A673 (cell line): Measurements from ENCODE around the gene ZBTB45. TPM values are rescaled to one million over a fixed set of nuclear protein-coding genes. Genes with fewer than 3 reads are reported as not detected.

ENCODE experiments used
- BruUV-seq: library from RNA; stranded (reverse); fragments of 400-500 nt; replicated peaks from 2 replicates; lab custom pipeline; 2021; lab: Mats Ljungman, UMichigan
- CTCF ChIA-PET: fragments of 300-600 bp; sonication (Branson Sonifier 250); formaldehyde crosslinking; loops from one replicate; lab custom pipeline; 2022; ENCODE audit warnings: antibody characterized with exemption; lab: Charles Lee
- POLR2A ChIA-PET: fragments of 300-600 bp; sonication (Branson Sonifier 250); formaldehyde crosslinking; loops from one replicate; lab custom pipeline; 2022; ENCODE audit warnings: antibody characterized with exemption; ENCODE audit not compliant: low non-redundant PET; lab: Charles Lee
- DNase-seq: peaks from one replicate; pipeline ENCODE4 v3.0.0-alpha.2; 2015; ENCODE audit warnings: low spot score
- H3K27ac ChIP-seq: fragments of 200-600 bp; sonication (generic); 2 replicates; pipeline ENCODE4 v1.5.1; 2016; ENCODE audit warnings: mixed run types, low read depth, mild to moderate bottlenecking, mixed read lengths, antibody characterized with exemption, low read length; ENCODE audit not compliant: poor library complexity, severe bottlenecking
- H3K27me3 ChIP-seq: fragments of 200-600 bp; sonication (generic); replicated peaks from 2 replicates; pipeline ENCODE4 v1.6.1; 2017; ENCODE audit warnings: mixed run types, low read depth, mild to moderate bottlenecking, mixed read lengths, antibody characterized with exemption, low read length; ENCODE audit not compliant: insufficient read depth, poor library complexity
- H3K36me3 ChIP-seq: fragments of 200-600 bp; sonication (generic); 2 replicates; pipeline ENCODE4 v1.6.1; 2016; ENCODE audit warnings: mixed run types, mild to moderate bottlenecking, mixed read lengths, antibody characterized with exemption, low read length; ENCODE audit not compliant: insufficient read depth, poor library complexity, severe bottlenecking
- H3K4me1 ChIP-seq: fragments of 200-600 bp; sonication (generic); 2 replicates; pipeline ENCODE4 v1.6.1; 2017; ENCODE audit warnings: mixed run types, mild to moderate bottlenecking, mixed read lengths, antibody characterized with exemption, low read length; ENCODE audit not compliant: insufficient read depth, poor library complexity, severe bottlenecking
- H3K4me3 ChIP-seq: fragments of 200-600 bp; sonication (generic); 2 replicates; pipeline ENCODE4 v1.5.1; 2016; ENCODE audit warnings: low read depth, mixed run types, mild to moderate bottlenecking, mixed read lengths, low read length; ENCODE audit not compliant: poor library complexity, severe bottlenecking
- H3K9me3 ChIP-seq: fragments of 200-600 bp; sonication (generic); 2 replicates; pipeline ENCODE4 v1.6.1; 2016; ENCODE audit warnings: mixed run types, low read depth, mild to moderate bottlenecking, mixed read lengths, antibody characterized with exemption, low read length; ENCODE audit not compliant: poor library complexity, severe bottlenecking
- CTCF ChIP-seq: fragments of 300-800, 200-600 bp; sonication (generic); conservative IDR thresholded peaks from 2 replicates; pipeline ENCODE4 v1.5.1; 2017; ENCODE audit warnings: low read depth, mild to moderate bottlenecking, antibody characterized with exemption, low read length, moderate library complexity, mixed read lengths
- EZH2 ChIP-seq: fragments of 200-600 bp; sonication (generic); IDR thresholded peaks from 2 replicates; pipeline ENCODE4 v1.6.1; 2017; ENCODE audit warnings: borderline replicate concordance, low read depth, mild to moderate bottlenecking, mixed read lengths, antibody characterized with exemption, low read length; ENCODE audit not compliant: poor library complexity, severe bottlenecking
- intact Hi-C: fragments of 100-400 bp; cut with micrococcal nuclease; formaldehyde crosslinking; loops from one replicate; pipeline ENCODE4 v1.10.0; 2022; ENCODE audit not compliant: unreplicated experiment
- total RNA-seq: library from RNA; stranded (reverse); gene quantifications from 2 replicates; pipeline ENCODE4 v1.2.3, GENCODE V29; 2021

ZBTB45 gene
- total RNA-seq, 1 experiment from 2014 or later, result 25.0 TPM

- Histone ChIP-seq H3K36me3 (no peaks in the 10 kb centered on the region), H3K27ac (no peak overlapping the region), H3K9me3 (no peaks in the 10 kb centered on the region), H3K4me1 (no peaks in the 10 kb centered on the region), H3K4me3 (no peak overlapping the region), H3K27me3 (no peaks in the 10 kb centered on the region)
- ChIA-PET POLR2A (no interaction called here), CTCF (no interaction called here)
- DNase-seq, result no peak
- no TSS peak for BruUV-seq
- intact Hi-C loops, result no loop called here
- TF ChIP-seq CTCF (no peak), EZH2 (no peak)
These were observed 50.2 kb downstream of the ZBTB45 start for GRCh38 chr19:58469241-58470013.

GRCh38 chr19:58468216-58468839 lies 51.3 kb downstream of the ZBTB45 start:
- Histone ChIP-seq H3K27me3 (no peaks in the 10 kb centered on the region), H3K36me3 (no peaks in the 10 kb centered on the region), H3K9me3 (no peaks in the 10 kb centered on the region), H3K27ac (no peak overlapping the region), H3K4me3 (peak overlapping the region; percentile 19), H3K4me1 (no peaks in the 10 kb centered on the region)
- ChIA-PET CTCF (no interaction called here), POLR2A (no interaction called here)
- BruUV-seq, result no TSS peak
- intact Hi-C loops, result no loop called here
- DNase-seq, result no peak
- TF ChIP-seq CTCF (no peak), EZH2 (no peak)

- DNase-seq, result peak; percentile 99
- intact Hi-C loops, result no loop called here
- Histone ChIP-seq H3K27me3 (no peaks in the 10 kb centered on the region), H3K4me1 (no peaks in the 10 kb centered on the region), H3K9me3 (no peaks in the 10 kb centered on the region), H3K36me3 (no peaks in the 10 kb centered on the region), H3K4me3 (peak within 1 kb of the TSS; percentile 71), H3K27ac (peak within 1 kb of the TSS; percentile 57)
- TF ChIP-seq CTCF (no peak), EZH2 (no peak)
- BruUV-seq, result no TSS peak
- ChIA-PET POLR2A (no interaction called here), CTCF (no interaction called here)
These were observed 52.6 kb downstream of the ZBTB45 start, which contains the start of gene ZNF324 for GRCh38 chr19:58466760-58467589. ZNF324 (plus strand) TSS chr19:58467080; CDS start chr19:58469186, 2,106 bp downstream.
